ENCODE results near the gene C1S.

DNA sequence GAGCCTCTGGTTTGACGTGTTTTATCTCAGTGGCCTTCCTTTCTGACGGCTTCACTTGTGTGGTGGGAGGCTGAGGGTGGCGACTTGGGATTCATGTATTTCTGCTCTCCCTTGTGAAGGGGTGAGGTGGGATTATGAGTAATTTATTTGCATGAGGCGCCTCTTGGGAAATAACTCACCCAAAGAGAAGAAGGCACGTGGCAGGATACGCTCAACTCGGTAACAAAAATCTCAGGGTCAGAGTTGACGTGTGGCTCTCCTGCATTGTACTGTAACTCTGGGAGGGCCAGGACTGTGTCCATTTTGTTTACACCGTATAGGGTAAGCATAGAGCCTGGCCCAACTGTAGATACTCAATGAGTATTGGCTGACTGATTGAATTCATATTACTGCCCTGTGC, 14.6 kb upstream of the C1S start:
- TF ChIP-seq, protein P1, sequence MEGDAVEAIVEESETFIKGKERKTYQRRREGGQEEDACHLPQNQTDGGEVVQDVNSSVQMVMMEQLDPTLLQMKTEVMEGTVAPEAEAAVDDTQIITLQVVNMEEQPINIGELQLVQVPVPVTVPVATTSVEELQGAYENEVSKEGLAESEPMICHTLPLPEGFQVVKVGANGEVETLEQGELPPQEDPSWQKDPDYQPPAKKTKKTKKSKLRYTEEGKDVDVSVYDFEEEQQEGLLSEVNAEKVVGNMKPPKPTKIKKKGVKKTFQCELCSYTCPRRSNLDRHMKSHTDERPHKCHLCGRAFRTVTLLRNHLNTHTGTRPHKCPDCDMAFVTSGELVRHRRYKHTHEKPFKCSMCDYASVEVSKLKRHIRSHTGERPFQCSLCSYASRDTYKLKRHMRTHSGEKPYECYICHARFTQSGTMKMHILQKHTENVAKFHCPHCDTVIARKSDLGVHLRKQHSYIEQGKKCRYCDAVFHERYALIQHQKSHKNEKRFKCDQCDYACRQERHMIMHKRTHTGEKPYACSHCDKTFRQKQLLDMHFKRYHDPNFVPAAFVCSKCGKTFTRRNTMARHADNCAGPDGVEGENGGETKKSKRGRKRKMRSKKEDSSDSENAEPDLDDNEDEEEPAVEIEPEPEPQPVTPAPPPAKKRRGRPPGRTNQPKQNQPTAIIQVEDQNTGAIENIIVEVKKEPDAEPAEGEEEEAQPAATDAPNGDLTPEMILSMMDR (IDR thresholded peaks at IDR 0.05) = no peak
- no peak for TF ChIP-seq POLR2AphosphoS5 (IDR thresholded peaks at IDR 0.05)
- TF ChIP-seq POLR2A (IDR thresholded peaks at IDR 0.05) = no peak
- no peak for TF ChIP-seq EP300 (IDR thresholded peaks at IDR 0.05; ENCODE audit: low read depth)
